HCEC 1CT (cell line): ENCODE data around the gene RHCG.

ENCODE experiments used
- DNase-seq: peaks from one replicate; pipeline ENCODE4 v3.0.0-alpha.2; 2017

Gene RHCG

DNA sequence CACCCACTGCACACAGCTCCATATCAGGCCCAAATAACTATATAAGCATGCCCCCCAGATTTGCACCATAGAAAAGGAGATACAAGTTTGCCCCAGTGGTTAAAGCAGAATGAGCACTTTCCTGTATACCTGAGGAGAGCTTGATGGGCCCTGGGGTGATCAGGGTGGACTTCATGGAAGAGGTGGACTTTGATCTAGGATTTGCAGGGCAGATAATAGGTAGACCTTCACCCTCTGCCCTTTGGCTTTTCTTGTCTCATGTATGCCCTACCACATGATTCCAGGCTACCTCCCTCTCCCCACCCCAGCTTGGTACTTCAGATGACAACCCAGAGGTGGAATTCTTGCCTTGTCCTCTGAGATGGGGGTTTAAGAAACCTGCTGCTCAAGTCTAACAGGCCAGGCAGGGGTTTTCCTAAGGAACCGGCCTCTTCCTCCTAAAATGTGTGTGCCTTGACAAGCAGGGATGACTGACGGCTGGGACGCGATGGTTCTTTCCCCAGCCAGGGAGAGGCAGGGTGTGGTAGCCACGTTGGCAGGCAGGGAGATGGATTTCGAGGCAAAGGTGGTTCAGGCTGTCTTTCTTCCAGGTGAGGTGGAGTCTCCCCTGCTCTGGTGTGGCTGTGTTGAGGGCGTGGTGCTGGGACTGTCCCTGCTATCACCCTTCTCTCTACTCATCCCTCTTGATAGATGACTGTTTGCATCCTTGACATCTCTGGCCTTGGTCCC, 6.6 kb upstream of the RHCG start:
- no peak for DNase-seq

DNA sequence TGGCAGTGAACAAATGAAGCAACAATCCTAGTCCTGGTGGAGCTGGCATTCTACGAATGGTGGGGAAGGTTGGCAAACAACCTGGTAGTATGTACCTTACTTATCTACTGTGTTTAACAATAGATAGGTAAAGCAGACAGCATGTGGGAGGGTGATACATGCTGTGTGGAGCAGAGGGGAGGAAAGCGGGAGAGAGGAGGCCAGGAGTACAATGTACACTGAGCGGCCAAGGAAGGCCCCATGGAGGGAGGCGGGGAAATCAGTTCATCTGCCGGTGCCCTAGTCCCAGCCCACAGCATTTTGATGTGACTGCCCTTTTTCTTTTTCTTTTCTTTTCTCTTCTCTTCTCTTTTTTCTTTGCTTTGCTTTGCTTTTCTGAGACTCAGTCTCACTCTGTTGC, 5.3 kb upstream of the RHCG start:
- DNase-seq, result no peak

DNA sequence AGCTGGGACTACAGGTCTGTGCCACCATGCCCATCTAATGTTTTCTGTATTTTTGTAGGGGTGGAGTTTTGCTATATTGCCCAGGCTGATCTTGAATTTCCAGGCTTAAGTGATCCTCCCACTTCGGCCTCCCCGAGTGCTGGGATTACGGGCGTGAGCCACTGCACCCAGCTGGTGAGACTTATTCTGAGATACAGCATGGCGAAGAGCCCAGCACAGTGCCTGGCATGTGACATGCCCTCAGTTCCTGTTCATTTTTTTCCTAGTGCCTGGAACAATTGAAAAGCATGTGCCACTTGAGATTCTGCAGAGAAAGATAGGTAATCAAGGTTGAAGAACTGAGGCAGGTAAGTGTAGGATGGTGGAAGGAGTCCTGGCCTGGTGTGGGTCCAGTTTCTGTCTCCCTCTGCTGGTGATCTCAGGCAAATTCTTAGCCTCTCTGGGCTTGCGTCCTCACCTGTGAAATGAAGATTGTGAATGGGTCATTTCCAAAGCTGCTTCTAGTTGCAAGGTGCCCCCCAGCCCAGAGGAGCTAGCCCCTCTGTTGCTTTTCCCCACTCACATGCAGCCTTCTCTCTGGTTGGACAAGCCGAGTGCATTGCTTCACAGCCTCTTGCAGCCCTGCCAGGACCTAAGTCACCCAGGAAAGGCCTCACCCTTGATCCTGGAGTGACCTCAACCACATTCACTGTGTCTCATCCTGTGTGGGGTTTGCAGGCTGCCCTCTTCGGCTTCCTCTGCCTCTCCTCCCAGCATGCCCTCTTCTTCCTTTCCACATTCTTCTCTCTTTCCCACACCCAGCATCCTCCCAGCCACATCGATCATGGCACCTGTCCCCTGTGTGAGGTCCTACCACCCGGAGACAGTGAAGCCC, 4.3 kb upstream of the RHCG start:
- no peak for DNase-seq

DNA sequence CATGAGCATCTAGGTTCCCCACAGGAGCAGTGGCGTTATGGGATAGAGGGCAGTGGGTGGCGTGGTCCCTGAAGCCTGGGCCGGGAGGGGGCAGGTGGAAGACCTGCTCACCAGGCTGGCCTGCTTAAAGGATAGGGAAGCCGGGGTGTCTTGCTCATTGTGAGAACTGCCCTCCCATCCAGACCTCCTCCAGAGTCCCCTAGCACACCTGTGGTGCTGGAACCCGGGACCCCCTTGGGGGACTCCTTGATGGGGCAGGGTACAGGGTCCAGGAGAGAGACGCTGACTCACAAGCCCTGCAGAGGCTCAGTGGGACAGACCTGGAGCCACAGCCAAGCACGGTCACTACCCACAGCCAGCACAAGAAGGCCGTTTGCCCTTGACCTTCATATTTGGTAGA, 2.8 kb upstream of the RHCG start:
- DNase-seq, result no peak

DNA sequence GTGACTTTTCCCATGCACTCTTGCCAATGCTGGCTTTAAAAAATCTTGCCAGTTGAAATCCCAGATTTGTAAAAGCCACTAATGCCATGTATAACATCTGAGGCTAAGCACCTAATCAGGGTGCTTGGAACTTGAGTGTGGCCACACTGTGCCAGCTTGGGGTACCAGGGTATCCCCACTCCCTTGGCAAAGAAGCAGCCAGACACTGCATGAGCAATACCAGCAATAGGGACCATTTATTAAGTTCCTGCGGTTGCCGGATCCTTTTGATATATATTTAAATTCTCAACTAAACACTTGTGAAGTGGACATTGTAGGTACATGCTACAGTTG, 2.2 kb upstream of the RHCG start:
- DNase-seq, result no peak

DNA sequence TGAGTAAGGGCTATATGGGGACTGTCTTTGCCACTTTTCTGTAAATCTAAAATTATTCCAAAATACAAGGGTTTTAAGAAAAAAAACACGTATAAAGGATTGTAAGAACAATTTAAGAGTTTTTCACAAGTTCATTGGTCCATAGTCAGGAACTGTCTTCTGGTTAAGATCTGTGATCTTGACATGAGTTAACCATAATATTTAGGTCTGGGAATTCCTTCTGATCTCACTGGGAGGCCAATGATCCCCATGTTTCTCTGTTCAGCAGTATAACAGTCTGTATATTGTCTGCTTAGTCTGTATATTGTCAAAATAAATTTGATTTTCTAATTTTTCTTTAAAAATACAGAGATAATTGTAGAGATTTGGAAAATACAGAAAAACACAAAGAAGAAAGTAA, 848 bp upstream of the RHCG start:
- DNase-seq, result no peak

DNA sequence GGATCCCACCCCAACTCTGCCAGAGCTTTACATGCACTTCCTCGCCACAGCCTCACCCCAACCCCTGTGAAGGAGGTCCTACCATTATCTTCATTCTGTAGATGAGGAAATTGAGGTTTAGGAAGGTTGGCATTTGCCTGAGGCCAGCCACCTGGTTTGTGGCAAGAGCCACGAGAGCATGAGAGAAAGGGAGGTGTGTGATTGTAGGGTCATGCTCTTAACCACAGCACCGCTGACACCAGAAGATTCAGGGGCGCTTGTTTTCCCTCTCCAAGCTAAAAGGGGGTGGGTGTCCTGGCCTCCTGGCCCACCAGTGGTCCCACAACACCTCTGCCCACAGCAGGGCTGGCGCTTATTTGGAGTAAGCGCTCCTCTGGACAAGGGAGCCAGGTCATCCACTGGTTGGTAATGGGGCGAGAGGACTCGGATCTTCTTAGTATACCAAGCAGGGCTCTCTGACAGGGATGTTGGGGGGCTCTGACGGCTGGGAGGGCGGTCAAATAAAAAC, 691 bp downstream of the RHCG start:
- no peak for DNase-seq

DNA sequence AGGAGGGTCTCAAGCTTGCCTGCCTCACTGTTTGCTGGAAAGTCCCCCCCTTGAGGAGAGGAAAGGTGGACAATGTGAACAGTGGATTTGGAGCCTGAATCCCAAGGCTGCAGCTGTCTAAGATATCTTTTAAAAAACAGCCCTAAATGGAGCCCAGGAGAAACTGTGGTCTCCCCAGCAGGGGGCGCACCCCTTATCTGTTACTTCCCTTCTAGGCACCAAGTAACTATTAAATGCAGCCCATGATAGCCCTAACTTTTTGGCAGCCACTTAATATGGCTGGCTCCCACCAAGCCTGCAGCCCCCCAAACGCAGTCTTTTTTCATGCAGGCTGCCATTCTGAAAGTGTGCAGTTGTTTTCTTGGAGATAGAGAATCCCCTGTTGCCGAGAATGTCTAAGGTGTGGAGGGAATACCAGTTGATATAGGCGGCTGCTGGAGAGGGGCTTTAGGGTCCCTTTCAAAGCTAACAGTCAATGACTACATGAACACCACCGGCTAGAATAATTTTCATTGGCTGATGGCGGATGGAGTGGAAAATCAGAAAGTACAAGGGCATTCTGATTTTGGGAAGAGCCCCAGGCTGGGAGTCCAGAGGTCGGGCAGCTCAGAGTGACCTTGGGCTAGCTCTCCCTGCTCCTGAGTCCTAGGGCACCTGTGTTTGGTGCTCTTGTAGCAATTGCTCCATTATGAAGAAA, 1.3 kb downstream of the RHCG start:
- no peak for DNase-seq

DNA sequence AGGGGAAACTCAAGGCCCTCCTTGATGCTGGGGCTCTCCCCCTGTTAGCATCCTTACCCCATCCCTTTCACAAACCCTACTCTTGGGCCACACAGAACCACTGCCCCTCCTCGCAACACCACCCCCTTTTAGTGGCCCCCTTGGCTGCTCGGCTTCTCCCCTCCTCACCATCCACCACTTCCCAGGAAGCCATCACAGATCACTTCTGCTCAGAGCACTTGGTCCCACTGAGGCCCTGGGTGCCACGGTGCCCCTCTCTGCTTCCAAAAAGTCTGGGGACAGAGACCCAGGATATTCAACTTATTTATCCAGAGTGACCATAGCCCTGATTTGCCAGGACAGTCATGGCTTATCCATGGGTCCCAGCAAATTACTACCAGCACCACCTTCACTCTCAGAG, 2.4 kb downstream of the RHCG start:
- DNase-seq, result no peak

DNA sequence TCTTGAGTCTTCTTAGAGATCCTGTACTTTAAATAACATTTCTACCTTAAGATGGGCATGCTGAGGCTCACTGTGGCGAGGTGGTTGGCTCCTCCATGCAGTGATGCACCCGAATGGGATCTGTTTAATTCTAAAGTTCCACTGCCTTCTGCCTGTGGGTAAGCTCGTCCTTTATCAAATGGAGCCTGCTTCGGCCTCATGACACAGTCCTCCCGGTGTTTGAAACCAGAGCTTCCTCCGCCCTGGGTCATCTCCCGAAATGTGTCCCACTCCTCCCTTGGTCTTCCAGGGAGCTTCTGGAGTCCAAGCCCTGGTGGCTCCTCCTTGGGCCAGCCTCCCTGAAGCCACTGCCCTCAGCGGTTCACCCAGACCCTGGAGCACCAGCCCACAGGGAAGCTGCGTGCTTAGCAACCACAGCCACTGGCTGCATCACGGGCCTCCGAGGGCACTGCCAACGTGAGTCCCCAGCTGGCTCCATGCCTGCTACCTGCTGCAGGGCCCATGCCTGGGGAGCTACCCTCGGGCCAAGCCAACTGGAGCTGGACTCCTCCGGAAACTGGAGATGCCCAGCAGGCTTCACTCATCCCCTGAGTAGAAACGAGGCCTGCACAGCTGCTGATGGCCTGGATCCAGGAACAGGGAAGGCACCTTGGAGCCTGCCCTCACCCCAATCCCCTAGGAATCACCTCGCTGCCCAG, 3.3 kb downstream of the RHCG start:
- DNase-seq, result no peak

DNA sequence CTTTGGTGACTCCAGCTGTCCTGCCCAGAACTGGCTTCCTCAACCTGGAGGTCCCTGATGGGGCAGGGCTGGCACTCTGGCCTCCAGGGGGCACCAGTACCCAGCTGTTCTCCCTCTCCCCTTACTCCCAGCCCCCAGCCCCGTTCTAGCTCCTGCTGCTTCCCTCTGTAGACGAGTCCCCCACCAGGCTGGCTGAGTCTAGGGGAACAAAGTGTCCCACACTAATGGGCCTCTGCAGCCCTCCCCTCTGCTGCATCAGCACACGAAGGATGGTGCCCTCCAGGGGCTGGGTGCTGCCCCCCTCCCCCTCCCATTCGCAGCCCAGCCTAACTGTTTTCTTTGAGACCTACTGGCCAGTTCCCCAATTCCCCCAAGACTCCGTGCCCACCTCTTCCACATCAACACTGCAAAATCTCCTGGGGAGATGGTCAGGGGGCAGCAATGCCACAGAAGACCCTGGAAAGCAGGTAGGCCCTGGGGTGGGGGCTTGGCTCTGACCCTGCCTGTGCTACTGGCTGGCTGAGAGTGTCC, 4.2 kb downstream of the RHCG start:
- no peak for DNase-seq

DNA sequence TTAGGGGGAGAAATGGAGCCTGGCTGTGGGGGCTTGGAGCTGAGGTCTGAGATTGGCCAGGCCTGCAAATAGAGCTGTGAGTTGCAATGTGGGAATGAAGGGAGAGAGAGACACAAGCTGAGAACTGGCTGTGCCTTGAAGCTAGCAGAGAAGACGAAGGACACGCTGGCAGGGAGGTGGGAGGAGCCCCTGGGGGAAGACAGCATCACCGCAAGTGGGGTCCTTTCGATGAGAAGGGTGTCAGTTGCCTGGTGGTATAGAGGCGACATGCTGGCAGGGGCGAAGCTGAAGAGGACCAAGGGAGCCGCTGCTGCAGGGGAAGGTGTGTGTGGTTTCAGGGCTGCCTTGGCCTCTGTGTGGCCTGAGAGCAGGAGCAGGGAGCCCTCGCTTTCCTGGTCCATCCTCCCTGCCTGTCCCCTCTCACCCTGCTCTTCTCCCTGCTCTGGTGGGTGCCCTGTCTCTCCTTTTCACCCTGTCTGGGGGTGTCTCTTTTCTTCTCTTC, 5.5 kb downstream of the RHCG start:
- no peak for DNase-seq

DNA sequence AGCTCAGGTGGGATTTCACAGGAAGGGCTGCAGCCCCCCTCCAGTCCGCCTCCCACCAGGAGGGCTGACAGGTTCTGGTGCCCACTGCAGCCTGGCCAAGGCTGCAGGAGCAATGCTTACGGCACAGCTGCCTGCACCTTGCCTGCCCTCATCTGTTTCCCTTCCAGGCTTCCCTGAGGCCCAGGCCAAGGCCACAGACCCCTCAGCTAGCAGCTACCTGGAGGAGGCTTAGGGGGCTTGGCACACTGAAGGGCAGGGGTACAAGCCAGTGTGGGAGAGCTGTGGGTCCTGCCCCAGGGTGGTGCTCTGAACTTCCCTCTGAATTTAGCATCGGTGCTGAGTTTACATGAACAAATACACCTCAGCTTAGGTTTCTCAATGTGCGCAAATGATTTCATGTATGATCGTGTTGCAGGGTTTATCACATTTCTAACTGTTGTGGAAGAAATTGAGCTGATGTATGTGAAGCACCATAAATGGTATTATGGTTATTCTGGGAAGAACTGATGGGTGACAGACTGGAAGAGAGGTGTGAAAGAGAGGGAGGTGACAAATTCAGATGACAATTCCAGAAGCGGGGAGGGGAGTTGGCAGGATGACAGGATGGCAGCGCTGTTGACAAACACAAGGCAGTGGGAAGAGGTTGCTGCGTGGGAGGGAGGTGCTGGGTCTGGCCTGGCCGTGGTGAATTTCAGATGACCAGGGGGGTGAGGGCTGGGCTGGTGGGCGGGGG, 6.1 kb downstream of the RHCG start:
- DNase-seq, result no peak

DNA sequence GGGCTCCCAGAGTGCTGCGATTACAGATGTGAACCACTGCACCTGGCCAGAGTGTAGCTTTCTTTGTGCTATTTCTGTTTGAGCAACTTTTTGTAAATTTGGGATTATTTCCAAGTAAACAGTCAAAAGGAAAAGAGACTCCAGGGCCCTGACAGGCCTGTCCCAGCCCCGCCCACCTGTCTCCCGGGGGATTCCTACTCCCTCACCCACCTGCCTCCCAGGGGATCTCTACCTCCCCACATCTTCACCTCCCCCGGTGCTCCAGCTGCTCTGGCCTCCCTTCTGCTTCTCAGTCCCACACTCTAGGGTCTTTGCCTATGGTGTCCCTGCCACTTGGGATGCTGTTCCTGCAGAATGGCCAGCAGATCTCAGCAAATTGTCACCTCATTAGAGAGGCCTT, 7.0 kb downstream of the RHCG start:
- no peak for DNase-seq

DNA sequence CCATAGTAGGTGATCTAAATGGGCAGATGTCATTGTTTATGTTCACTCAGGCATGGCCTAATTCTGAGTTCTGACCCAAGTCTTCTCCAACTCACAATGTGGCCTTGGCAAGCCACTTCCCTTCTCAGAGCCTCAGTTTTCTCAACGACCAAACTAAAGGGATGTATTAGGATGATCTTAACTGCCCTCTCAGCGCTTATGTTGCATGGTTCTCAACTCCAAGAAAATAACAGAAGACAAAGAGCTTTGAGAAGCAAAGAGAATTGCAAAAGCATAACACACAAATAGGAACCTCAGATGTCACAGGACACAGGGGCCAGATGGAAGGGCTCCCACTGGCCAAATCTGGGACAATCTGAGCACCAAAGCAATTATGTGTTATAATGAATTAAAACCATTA, 8.6 kb downstream of the RHCG start:
- no peak for DNase-seq

DNA sequence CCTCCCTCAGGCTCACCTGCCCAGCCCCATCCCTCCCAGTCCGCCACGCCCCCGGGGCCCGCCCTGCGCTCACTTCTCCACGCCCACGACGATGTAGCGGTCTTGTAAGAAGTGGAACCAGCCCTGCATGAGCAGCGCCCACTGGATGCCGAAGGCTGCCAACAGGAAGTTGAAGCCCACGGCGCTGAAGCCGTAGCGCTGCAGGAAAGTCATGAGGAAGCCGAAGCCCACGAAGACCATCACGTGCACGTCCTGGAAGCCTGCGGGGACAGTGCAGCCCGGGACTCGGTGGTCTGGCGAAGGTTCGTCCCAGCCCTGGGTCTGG, 9.7 kb downstream of the RHCG start:
- no peak for DNase-seq

DNA sequence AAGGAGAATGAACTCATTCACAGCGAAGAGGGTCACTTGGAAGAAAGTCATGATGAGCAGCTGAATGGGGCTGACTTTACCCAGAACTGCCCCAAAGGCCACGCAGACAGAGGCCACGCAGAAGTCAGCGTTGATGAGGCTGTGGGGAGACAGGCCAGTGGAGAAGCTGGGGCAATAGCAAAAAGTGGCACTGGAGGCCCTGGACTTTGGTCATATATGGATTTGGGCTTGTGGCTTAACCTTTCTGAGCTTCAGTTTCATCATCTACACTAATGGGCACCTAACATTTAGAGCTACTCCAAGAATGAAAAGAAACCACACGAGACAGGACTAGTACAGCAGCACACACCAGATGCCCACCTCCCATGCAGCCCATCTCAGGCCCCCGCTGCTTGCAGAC, 13.3 kb downstream of the RHCG start:
- DNase-seq, result no peak

DNA sequence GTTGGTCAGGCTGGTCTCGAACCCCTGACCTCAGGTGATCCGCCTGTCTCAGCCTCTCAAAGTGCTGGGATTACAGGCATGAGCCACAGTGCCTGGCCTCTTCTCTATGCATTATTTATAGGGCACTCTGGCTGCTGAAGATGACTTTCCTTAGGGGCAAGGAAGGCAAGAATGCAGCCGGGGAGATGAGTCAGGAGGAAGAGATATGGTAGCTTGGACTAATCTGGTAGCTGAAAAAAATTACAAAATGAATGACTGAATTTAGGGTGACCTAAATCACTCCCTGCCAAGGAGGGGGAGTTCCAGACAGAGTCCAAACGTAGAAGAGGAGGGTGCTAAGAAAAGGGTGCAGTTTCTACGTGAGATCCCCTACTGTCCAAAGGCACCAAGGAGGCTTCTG, 14.2 kb downstream of the RHCG start:
- no peak for DNase-seq

DNA sequence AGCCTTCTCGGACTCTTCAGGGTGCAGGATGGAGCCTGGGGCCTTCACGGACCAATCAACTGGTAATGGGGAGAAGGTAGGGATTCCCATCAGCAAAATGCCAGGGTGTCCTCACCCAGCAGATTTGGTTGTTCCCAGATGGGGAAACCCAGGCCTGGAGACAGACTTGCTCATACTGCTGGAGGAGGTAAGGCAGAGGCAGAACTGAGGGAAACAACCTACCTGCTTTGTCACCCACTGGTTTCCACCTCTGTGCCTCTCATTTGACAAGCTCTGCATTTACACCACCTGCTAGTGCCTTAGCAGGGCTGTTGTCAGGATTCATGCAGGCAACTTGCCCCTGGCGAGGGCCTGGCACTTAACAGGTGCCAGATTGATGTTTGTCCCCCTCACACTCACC, 15.9 kb downstream of the RHCG start:
- no peak for DNase-seq

DNA sequence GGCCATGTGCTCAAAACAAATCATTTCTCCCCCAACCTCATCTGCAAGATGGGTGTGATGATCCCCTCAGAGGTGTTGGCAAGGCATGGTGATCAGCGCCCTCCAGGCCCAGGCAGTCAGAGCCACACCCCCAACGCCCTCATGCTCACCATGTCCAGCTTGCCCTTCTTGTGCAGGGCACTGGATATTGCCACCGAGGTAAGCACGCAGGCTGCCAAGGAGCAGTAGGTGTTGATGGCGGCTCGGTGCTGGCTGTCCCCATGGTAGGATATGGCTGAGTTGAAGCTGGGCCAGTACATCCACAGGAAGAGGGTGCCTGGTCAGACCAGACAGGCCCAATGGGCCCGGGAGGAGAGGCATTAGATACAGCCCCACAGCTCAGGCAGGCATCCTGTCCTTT, 17.2 kb downstream of the RHCG start:
- no peak for DNase-seq

DNA sequence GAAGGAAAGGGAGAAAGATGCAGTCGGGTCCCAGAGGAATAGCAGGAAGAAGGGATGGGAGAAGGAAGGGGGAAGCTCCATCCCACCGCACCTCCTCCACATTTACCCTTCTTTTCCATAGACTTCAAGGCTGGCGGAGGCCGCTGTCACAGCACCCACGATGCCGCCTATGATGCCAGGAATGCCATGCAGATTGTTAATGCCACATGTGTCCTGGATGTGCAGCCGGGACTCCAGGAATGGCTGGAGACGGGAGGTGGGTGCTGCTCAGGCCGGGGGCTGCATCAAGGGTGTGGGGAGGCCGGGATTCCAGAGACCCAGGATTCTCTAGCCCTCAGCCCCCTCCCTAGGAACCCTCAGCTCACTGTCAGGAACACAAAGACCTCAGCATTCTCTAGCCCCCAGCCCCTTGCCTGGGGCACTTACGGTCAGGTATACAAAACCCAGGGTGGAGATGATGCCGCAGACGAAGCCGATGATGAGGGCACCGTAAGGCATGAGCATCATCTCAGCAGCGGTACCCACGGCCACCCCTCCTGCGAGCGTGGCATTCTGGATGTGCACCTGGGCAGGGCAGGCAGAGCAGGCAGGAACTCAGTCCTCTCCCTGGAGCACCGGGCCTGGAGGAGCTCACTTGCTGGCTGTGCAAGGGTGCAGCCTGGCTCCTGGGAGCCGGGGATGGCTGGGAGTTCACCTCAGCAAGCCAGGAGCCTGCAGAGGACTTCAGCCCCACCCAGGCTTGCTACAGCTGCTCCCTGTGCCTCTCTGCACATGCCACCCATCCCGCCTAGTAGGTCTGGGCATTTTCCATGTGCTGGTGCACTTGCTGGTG, 18.8 kb downstream of the RHCG start:
- DNase-seq, result no peak
